Measurements from ENCODE around the gene XPO6.

- TF ChIP-seq CTCF (conservative IDR thresholded peaks at IDR 0.05; ENCODE audit: low read depth, low read length) = no peak
- TF ChIP-seq EZH2 (IDR thresholded peaks at IDR 0.05; ENCODE audit: low read length, unreplicated experiment) = no peak
- no peak for TF ChIP-seq EZH2phosphoT487 (IDR thresholded peaks at IDR 0.05; ENCODE audit: borderline replicate concordance, low read length)
Observed at GRCh38 chr16:28062847-28063521, 148.8 kb downstream of the XPO6 start.

All from PC-3 (cell line).